CD4-positive, alpha-beta T cell treated with Interleukin-17A for 4 hours (primary cell): ENCODE measurements around the gene DGAT2L6.

Source experiments
- DNase-seq: peaks from one replicate; pipeline ENCODE4 v3.0.0-alpha.2; 2020; ENCODE audit warnings: mixed read lengths

DGAT2L6 gene

GRCh38 chrX:70176938-70177533 lies at the start of gene DGAT2L6:
DGAT2L6 (plus strand) TSS chrX:70177483; CDS start chrX:70177583, 100 bp downstream.
- no peak for DNase-seq

DNA sequence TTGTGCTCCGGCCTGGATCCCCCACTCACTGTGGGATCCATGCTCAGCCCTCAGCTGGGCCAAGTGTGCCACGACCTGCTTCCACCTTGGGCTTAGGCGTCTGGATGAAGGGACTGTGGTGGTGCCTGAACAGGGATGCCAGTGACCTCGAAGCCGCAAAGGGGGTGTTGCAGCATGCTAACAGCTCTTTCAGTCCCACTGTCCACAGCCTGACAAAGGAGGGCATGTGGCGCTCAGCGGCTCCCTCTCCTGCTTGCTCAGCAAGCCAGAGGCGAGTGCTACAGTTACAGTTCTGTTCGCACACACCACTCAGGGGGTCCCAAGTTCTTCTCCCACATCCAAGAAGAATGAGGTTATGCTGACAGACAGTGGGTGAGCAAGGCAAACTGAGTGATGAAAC lies 49.2 kb upstream of the DGAT2L6 start:
- DNase-seq, result no peak

DNA sequence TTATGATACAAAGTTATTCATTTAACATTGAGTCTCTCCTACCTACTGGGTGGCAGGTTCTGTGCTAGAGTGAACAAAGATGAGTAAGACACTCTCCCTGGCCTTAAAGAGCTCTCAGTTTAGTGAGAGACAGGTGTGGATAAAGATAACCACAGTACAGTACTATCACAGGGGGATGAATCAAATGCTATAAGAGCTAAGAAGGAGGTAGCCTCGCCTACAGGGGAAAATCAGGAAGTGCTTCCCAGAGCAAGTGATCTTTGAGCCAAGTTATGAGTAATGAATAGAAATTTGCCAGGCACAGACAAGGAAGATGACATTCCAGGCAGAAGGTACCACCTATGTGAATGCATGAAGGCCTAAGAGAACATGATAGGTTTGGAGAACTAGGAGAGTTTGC lies 47.5 kb upstream of the DGAT2L6 start:
- DNase-seq, result no peak

DNA sequence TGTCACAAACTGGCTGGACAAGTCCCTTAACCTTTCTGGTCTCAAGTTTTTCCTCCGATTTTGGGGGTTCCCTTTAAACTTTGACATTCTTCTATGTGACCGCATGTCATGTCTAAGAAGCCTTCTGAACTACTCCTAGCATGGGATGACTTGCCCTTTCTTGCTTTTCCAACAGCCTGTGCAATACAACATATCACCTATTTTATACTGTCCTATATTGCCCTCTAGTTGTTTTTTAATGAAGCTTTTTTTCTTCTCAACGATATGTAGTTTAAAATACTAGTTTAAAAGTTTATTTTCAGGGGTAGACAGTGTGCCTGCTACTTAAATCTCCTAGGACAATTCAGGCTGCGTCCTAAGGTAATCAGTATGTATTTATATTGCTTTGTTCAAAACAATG lies 45.1 kb upstream of the DGAT2L6 start:
- no peak for DNase-seq

GRCh38 chrX:70132877-70133302 lies 44.4 kb upstream of the DGAT2L6 start:
- no peak for DNase-seq

- DNase-seq, result peak; percentile 77
These were observed 43.8 kb upstream of the DGAT2L6 start, which contains the start of gene IGBP1 for GRCh38 chrX:70133303-70134115. IGBP1 (plus strand) TSS chrX:70133447; CDS start chrX:70133948, 501 bp downstream.

DNA sequence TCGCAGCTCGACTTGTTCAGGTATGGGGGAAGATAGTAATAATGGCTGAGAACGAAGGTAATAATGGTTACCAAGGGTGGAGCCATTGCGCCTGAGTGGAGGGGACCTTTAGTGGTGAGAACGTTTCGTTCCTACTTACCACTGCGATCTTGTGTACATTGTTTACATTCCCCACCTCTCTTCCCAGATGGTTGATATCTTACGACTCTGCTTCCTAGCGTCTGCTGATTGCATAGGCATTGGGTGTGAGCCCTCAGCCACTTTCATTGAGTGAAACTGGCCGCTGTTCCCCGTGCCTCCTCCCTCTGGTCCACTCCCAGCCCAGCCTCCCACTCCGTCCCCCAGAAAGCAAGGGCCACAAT lies 43.2 kb upstream of the DGAT2L6 start:
- no peak for DNase-seq

- DNase-seq, result no peak
These were observed 38.7 kb upstream of the DGAT2L6 start for GRCh38 chrX:70138622-70139021.

- DNase-seq, result no peak
These were observed 37.5 kb upstream of the DGAT2L6 start for GRCh38 chrX:70139736-70140135.

GRCh38 chrX:70141373-70141772 lies 35.9 kb upstream of the DGAT2L6 start:
- DNase-seq, result no peak

GRCh38 chrX:70166601-70167590 lies 10.4 kb upstream of the DGAT2L6 start:
- no peak for DNase-seq

DNA sequence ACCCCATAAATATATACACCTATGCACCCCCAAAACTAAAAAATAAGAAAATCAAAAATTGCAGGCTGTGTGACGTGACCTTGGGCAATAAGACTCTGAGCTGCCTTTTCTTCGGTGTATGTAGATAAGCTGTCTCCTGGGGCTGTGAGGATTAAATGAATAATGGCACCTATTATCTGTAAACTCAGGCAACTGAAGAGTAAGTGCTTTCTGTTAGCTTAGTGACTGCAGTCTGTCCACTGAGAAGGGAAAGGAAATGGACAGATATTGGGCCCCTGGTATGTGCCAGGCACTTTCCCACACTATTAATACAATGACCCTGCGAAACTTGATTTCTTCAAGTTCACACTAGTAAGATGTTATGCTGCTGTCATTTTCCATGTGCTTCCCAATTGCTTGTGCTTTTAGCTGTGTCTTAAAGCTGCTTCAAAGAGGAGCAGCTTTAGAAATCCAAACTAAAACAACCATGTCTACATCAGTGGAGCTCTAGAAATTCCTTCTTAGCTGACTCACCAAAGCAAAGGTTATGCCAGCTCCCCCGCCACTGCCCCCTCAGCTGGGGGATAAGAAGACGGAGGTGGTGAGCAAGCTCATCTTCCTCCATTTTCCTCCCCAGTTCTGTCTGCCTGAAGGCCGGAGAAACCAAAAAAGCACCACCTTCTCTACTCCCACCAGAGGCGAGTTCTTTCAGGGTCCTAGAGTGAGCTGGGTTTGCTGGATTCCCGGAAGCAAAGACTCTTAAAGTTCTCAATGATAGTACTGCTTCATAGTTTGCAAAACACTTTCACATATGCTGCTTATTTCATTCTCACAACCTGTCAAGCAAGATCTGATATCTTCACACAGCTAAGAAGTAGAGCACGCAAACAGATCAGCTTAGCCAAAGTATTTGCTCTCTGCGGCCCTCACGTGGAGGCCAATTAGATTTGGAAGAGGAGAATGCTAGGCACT lies 8.8 kb upstream of the DGAT2L6 start:
- no peak for DNase-seq

DNA sequence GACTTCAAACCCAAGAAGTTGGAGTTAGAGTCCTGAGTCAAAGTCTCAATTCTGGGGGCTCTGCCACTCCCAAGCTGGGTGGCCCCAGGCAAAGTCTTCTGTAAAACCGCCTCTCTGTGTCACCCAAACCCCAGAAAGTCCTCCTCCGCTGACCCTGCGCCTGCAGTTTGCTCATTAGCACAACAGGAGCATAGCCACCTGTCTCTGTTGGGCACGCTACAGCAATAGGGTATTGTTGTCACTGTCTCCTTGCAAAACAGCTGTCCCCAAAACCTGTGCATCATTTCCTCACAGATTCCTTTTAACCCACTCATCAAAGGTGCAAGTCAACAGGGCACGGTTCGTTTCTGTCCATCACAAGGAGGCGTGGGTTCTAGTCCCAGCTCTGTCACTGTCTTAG lies 8.0 kb upstream of the DGAT2L6 start:
- DNase-seq, result no peak

DNA sequence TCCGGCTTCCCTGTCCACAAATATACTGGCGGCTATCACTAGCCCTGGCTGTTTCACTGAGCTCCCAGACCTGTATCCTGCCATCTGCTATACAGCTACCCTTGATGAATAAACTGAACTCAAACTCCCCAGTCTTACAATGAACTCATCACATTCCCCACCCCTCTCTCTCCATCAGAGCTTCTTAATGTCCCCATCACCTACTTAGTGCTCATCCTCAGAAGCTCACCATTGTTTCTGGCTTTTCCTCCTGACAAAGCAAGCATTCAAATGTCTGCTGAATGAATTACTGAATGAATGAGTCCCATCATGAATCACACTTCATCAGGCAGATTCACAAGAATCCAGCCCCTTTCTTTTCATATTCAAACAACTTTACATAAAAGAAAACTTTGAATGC lies 5.7 kb upstream of the DGAT2L6 start:
- no peak for DNase-seq

GRCh38 chrX:70172221-70172620 lies 5.1 kb upstream of the DGAT2L6 start:
- no peak for DNase-seq

- no peak for DNase-seq
These were observed 4.3 kb upstream of the DGAT2L6 start for GRCh38 chrX:70172964-70173363.

GRCh38 chrX:70174754-70175153 lies 2.5 kb upstream of the DGAT2L6 start:
- DNase-seq, result no peak

DNA sequence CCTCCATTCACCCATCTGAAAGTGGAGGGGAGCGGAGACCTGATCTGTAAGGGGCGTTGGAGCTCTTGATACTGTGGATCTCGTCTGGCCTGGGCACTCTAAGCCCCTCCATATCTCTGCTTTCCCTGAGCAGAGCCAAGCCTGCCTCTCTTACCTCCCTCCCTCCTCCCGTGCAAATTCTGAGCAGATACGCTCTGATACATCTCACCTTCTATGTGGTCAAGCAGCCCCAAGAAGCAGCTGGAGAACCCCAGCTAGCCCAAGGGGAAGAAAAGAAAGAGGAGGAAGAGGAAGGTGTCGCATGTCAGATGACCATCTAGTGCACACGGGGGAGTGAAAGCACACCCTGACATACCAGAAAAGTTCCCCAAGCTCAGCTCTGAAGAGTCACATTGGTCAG lies 1.9 kb upstream of the DGAT2L6 start:
- no peak for DNase-seq

DNA sequence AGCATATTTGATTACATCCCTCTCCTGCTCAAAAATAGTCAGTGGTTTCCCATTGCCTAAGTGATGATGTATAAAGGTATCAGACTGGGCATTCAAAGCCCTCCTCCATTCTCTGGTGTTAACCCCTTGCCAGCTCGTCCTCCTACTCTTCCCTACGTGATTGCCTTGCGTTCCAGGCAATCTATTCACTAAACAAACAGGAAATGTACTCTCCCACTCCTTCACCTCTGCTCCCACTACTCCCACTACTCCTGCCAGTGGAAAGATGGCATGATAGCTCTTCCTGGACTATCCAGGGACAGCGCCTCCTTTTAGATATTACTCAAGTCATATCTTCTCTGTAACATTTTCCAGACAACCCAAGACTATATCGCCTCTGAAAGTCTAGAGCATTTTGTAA lies 5.8 kb downstream of the DGAT2L6 start:
- DNase-seq, result no peak

GRCh38 chrX:70190225-70190624 lies 12.9 kb downstream of the DGAT2L6 start:
- no peak for DNase-seq

GRCh38 chrX:70196961-70197720 lies 19.9 kb downstream of the DGAT2L6 start:
- DNase-seq, result peak; percentile 72
